ENCODE measurements around the gene ARVCF.

- TF ChIP-seq ZNF704 (tag by site-specific recombination; IDR thresholded peaks at IDR 0.05), result no peak
- no peak for TF ChIP-seq CTCF (tag by site-specific recombination; IDR thresholded peaks at IDR 0.05)
- no peak for TF ChIP-seq REST (tag by site-specific recombination; IDR thresholded peaks at IDR 0.05)
- TF ChIP-seq KLF1 (tag by site-specific recombination; IDR thresholded peaks at IDR 0.05), result no peak
- no peak for TF ChIP-seq GFI1B (tag by site-specific recombination; IDR thresholded peaks at IDR 0.05)
- no peak for TF ChIP-seq ZNF596 (tag by site-specific recombination; IDR thresholded peaks at IDR 0.05)
- no peak for TF ChIP-seq ZNF626 (tag by site-specific recombination; IDR thresholded peaks at IDR 0.05)
- TF ChIP-seq ZFP41 (tag by site-specific recombination; IDR thresholded peaks at IDR 0.05; ENCODE audit: borderline replicate concordance), result no peak
- TF ChIP-seq ZNF776 (tag by site-specific recombination; IDR thresholded peaks at IDR 0.05; ENCODE audit: borderline replicate concordance), result no peak
- no peak for TF ChIP-seq ZNF792 (tag by site-specific recombination; IDR thresholded peaks at IDR 0.05)
- TF ChIP-seq ZBTB11 (tag by site-specific recombination; conservative IDR thresholded peaks at IDR 0.05; ENCODE audit: low read depth), result no peak
- no peak for TF ChIP-seq ZBTB1 (tag by site-specific recombination; IDR thresholded peaks at IDR 0.05)
- TF ChIP-seq ATF2 (tag by site-specific recombination; IDR thresholded peaks at IDR 0.05; ENCODE audit: low read depth), result no peak
- no peak for TF ChIP-seq ZNF510 (tag by site-specific recombination; IDR thresholded peaks at IDR 0.05; ENCODE audit: insufficient replicate concordance)
Measured at GRCh38 chr22:20029550-20030225, 13.1 kb upstream of the ARVCF start.
